ENCODE results near the gene ETV7. TPM values are rescaled to one million over a fixed set of nuclear protein-coding genes. Genes with fewer than 3 reads are reported as not detected.

The ETV7 gene
- total and polyA plus RNA-seq, 2 of the 13 experiments (the other 11 are each of a cell fraction or from before 2014, with no cell fraction given) = not detected

- 0 out of 2 replicates have a peak, but pooled peaks have one; percentile 26 for TF ChIP-seq RCOR2 (CRISPR knock-in tag; IDR thresholded peaks at IDR 0.05)
- TF ChIP-seq ZNF430 (CRISPR knock-in tag; IDR thresholded peaks at IDR 0.05) = no peak
- no peak for TF ChIP-seq MED13 (CRISPR knock-in tag; IDR thresholded peaks at IDR 0.05)
- TF ChIP-seq, protein P1, sequence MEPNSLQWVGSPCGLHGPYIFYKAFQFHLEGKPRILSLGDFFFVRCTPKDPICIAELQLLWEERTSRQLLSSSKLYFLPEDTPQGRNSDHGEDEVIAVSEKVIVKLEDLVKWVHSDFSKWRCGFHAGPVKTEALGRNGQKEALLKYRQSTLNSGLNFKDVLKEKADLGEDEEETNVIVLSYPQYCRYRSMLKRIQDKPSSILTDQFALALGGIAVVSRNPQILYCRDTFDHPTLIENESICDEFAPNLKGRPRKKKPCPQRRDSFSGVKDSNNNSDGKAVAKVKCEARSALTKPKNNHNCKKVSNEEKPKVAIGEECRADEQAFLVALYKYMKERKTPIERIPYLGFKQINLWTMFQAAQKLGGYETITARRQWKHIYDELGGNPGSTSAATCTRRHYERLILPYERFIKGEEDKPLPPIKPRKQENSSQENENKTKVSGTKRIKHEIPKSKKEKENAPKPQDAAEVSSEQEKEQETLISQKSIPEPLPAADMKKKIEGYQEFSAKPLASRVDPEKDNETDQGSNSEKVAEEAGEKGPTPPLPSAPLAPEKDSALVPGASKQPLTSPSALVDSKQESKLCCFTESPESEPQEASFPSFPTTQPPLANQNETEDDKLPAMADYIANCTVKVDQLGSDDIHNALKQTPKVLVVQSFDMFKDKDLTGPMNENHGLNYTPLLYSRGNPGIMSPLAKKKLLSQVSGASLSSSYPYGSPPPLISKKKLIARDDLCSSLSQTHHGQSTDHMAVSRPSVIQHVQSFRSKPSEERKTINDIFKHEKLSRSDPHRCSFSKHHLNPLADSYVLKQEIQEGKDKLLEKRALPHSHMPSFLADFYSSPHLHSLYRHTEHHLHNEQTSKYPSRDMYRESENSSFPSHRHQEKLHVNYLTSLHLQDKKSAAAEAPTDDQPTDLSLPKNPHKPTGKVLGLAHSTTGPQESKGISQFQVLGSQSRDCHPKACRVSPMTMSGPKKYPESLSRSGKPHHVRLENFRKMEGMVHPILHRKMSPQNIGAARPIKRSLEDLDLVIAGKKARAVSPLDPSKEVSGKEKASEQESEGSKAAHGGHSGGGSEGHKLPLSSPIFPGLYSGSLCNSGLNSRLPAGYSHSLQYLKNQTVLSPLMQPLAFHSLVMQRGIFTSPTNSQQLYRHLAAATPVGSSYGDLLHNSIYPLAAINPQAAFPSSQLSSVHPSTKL (CRISPR knock-in tag; IDR thresholded peaks at IDR 0.05) = peak; percentile 40
- TF ChIP-seq ZMYM3 (CRISPR knock-in tag; IDR thresholded peaks at IDR 0.05) = no peak
- no peak for TF ChIP-seq ZNF432 (CRISPR knock-in tag; IDR thresholded peaks at IDR 0.05; ENCODE audit: borderline replicate concordance)
- 0 out of 2 replicates have a peak, but pooled peaks have one; percentile 25 for TF ChIP-seq HMG20A (CRISPR knock-in tag; IDR thresholded peaks at IDR 0.05; ENCODE audit: borderline replicate concordance)
- peak; percentile 84; the same call in 1 of the 2 replicates for TF ChIP-seq ATF2 (CRISPR knock-in tag; IDR thresholded peaks at IDR 0.05)
- no peak for TF ChIP-seq ZNF629 (CRISPR knock-in tag; conservative IDR thresholded peaks at IDR 0.05)
- TF ChIP-seq, protein P2, sequence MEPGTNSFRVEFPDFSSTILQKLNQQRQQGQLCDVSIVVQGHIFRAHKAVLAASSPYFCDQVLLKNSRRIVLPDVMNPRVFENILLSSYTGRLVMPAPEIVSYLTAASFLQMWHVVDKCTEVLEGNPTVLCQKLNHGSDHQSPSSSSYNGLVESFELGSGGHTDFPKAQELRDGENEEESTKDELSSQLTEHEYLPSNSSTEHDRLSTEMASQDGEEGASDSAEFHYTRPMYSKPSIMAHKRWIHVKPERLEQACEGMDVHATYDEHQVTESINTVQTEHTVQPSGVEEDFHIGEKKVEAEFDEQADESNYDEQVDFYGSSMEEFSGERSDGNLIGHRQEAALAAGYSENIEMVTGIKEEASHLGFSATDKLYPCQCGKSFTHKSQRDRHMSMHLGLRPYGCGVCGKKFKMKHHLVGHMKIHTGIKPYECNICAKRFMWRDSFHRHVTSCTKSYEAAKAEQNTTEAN (CRISPR knock-in tag; conservative IDR thresholded peaks at IDR 0.05) = peak; percentile 75; the same call in 1 of the 2 replicates
- TF ChIP-seq ETV6 (CRISPR knock-in tag; conservative IDR thresholded peaks at IDR 0.05) = no peak
- TF ChIP-seq IRF2 (CRISPR knock-in tag; IDR thresholded peaks at IDR 0.05) = no peak
- TF ChIP-seq RAD21 (CRISPR knock-in tag; IDR thresholded peaks at IDR 0.05) = no peak
- TF ChIP-seq FOXA1 (IDR thresholded peaks at IDR 0.05) = no peak
- peak; percentile 88 for TF ChIP-seq FOXA1 (CRISPR knock-in tag; IDR thresholded peaks at IDR 0.05)
- peak; percentile 59 for TF ChIP-seq TEAD3 (CRISPR knock-in tag; optimal IDR thresholded peaks at IDR 0.05; ENCODE audit: borderline replicate concordance)
- TF ChIP-seq ZNF790 (CRISPR knock-in tag; IDR thresholded peaks at IDR 0.05; ENCODE audit: borderline replicate concordance) = no peak
- 0 out of 2 replicates have a peak, but pooled peaks have one; percentile 21 for TF ChIP-seq ZNF441 (CRISPR knock-in tag; IDR thresholded peaks at IDR 0.05; ENCODE audit: borderline replicate concordance)
- TF ChIP-seq FOXO1 (CRISPR knock-in tag; IDR thresholded peaks at IDR 0.05) = 0 out of 2 replicates have a peak, but pooled peaks have one; percentile 9
- TF ChIP-seq CREM (IDR thresholded peaks at IDR 0.05) = peak; percentile 35; the same call in 1 of the 2 replicates
- no peak for TF ChIP-seq CREM (CRISPR knock-in tag; IDR thresholded peaks at IDR 0.05)
- peak; percentile 48 for TF ChIP-seq HNF4A (CRISPR knock-in tag; IDR thresholded peaks at IDR 0.05)
- TF ChIP-seq MZF1 (CRISPR knock-in tag; IDR thresholded peaks at IDR 0.05; ENCODE audit: borderline replicate concordance) = no peak
- TF ChIP-seq ZNF746 (CRISPR knock-in tag; IDR thresholded peaks at IDR 0.05) = no peak
- no peak for TF ChIP-seq ZBTB7A (CRISPR knock-in tag; IDR thresholded peaks at IDR 0.05)
- TF ChIP-seq ZNF644 (CRISPR knock-in tag; IDR thresholded peaks at IDR 0.05; ENCODE audit: low read depth) = peak; percentile 54; the same call in 1 of the 2 replicates
- TF ChIP-seq FOXA3 (CRISPR knock-in tag; IDR thresholded peaks at IDR 0.05) = peak; percentile 84
Observed at GRCh38 chr6:36334832-36335459, 52.5 kb downstream of the ETV7 start (continued).
